GM19452 (cell line): ENCODE data around the gene FHIT.

Experiments
- ATAC-seq: cut with Tn5 transposase; IDR thresholded peaks from one replicate; pipeline ENCODE4 v1.9.1; 2021; ENCODE audit not compliant: unreplicated experiment

Gene FHIT

DNA sequence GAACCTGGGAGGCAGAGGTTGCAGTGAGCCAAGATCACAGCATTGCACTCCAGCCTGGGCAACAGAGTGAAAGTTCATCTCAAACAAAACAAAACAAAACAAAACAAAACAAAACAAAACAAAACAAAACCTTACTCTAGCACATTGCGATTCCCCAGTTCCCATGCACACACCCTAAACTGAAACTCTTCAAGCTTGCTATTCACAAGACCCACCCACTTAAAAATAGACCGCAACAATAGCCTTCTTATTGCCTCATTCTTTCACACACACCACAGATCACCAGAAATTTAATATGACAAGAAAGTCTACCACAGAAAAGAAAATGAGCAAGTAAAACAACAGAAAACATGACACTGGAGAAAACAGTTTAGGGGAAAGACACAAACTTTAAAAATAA is 598.4 kb downstream of the FHIT start:
- no peak for ATAC-seq

DNA sequence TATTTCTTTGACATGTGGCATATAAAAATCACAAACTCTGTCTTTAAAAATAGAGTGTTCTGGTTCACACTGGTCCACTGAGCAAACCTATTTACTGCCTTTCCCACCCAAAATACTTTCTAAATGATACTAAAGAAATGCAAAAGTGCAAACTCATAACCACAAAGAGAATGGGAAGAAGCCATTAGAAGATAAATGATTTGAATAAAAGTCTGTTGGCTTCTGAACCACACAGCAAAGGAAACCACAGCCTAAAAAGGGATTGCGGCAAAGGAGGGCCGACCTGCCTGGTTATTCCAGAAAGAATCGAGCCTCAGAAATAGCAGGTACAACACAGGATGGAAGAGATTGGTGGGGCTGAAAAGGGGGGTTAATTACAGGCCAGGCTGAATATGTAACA is 599.5 kb downstream of the FHIT start:
- no peak for ATAC-seq

- ATAC-seq: no peak
Measured at GRCh38 chr3:60650171-60650570, 601.1 kb downstream of the FHIT start.

DNA sequence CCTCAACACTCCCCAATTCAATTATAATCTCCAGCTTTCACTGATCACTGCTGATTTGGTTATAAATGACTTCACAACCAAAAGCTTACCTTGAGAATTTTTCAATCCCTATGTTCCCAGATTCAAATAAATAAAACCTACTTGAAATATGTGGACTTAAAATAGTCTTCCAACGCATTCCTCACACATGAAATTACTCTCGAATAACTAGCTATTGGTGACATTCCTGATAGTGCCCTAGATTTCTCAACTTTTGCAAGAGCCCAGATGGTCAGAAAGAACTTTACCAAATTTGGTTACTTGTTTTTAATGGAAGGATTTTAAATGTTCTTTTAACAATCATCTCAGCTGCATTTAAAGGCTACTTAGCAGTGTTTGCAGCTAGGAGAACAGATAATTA is 605.5 kb downstream of the FHIT start:
- no peak for ATAC-seq

DNA sequence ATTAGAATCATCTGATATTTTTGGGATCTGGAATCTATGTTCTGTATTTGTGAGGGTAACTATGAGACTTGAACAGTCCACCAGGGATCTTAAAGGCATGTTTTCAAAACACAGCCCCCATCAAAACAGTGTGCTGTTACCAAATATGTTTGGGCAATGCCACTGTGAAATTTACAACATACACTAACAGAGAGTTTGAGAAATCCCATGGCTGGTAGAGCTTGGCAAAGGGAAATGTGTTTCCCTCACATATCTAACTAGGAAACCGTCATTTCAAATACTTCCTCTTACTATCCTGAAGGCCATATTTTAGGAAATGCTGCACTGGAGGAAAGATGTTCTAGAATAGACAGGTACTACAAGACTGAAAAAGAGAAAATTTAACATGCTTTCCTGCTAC is 607.4 kb downstream of the FHIT start:
- no peak for ATAC-seq

- no peak for ATAC-seq
Measured at GRCh38 chr3:60641354-60641753, 609.9 kb downstream of the FHIT start.

DNA sequence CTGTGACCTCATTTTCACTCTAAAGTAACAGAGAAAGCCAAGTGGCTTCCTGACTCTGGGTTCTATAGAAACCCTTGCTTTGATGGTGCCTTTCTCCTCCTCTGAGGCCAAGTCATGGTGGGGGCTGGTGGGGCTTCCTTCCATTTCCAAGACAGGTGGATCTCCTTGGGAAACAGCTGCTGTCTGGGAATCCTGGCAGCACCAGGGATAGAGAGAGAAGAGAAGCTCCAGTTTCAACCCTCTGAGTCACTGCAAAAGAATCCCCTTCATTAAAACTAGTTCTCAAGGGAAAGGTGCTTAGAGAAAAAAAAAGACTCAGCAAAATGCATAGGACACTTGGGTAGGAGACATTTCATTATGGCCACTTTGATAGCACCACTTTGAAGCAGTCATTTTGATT is 614.4 kb downstream of the FHIT start:
- ATAC-seq: no peak

DNA sequence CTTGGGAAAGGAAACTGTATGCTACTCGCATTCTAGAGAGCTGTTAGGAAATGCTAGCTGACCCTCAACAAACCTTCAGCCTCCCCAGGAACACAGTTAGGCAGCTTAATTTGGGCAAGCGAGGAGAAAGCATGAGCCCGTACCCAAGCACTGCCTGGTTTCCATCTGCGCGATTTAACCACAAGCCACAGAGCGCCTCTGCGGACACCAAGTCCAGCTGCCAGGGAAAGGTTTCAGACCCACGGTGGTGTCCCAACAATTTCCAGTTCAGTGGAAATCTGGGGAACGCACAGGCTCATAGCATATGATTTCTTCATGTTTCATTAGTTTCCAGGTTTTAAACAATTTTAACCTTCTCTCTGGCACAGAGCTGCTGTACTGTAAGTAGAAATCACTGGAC is 617.6 kb downstream of the FHIT start:
- ATAC-seq: no peak

DNA sequence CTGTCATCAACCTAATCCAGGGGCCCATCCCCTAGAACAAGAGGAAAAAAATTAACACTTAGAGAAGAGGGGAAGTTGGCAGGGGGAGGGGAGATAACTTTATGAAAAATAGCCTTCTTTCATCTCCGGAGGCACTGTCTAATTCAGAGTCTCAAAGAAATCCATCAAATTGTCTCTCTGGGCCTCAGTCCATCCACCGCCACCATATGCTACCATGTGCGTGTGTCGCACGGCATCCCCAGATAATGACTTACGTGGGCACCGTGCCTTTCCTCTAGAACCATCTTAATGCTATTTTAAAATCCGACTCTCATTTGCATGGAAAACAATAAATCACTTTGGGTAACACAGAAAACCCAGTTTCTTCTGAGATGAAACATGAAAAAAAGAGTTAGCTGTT is 619.7 kb downstream of the FHIT start:
- ATAC-seq: no peak

DNA sequence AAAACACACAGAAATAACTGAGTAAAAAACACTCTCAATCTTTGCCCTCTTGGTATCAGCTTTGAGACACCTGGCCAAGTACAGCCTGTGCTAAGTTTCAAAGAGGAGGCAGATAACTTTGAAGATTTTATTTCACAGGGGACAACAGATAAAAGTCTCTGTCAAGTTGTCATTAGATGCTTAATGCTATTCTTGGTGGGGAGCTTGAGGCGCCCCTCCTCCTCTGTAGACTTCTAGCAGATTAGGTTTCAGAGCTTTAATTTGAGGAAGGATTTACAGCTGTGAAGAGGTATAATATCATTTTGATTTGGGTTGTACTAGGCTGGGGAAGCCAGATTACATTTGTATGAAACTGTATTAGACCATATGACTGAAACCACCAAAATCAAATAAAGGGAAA is 620.3 kb downstream of the FHIT start:
- no peak for ATAC-seq

DNA sequence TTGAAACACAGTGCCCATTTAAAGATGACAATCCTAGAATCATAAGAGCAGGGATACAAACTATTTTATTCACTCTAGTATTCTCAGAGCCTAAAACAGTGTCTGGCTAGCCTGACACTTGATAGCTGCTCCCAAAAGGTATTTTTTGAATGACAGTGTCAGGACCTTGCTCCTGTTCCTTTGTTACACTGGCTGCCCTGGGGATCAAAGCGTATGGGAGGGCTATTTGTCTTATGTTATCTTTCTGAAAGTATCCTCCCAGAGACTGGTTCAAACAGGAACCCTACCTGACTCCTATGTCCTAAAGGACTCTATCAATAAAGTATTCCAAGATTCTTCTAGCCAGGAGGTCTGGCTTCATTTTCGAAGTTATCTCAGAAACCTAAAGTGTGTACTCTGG is 621.4 kb downstream of the FHIT start:
- no peak for ATAC-seq

GRCh38 chr3:60622349-60622748 is 628.9 kb downstream of the FHIT start:
- ATAC-seq: no peak

GRCh38 chr3:60617188-60617587 is 634.1 kb downstream of the FHIT start:
- no peak for ATAC-seq

- no peak for ATAC-seq
Measured at GRCh38 chr3:60613769-60614303, 637.4 kb downstream of the FHIT start.

DNA sequence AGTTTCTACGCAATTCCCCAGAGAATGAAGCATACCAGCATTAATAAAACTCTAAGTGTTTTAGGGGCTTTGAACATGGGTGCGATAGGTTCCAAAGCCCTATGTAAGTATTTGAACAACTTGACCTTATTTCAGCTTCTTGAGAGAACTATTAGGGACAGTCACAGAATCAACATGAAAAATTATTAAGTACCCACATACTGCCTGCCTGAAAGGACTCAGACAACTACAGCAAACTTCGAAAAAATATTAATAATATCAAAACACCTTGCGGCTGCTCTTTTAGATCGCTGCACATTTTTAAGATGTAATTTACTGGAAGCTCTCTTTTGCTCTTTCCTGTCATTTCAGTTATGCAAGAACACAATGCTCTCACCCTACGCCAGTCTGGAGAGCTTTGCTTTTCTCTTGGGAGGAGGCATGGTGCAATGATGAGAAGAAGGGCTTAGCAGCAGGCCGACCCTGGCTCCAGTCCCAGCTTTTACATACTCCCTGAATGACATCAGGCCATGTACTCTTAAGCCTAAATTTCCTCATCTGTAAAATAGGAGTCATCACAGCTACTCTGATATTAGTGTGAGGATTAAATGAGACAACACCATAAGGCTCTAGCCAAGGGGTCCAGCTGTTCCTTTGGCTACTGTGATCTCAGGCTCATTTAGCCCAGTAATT is 640.7 kb downstream of the FHIT start:
- no peak for ATAC-seq

DNA sequence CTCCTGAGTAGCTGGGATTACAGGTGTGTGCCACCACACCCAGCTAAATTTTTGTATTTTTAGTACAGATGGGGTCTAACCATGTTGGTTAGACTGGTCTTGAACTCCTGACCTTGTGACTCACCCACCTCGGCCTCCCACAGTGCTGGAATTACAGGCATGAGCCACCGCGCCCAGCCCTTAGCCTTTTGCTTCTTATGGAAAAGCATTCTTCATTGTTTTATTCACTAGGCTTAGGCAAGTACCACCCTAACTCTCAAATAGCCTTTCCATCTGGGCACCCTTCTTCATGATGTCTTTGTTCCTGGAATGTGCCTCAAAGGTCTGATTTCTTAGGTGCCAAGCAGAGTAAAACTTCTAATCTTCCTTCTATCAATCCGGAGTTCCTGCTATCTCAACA is 641.8 kb downstream of the FHIT start:
- no peak for ATAC-seq

GRCh38 chr3:60603860-60604259 is 647.4 kb downstream of the FHIT start:
- ATAC-seq: no peak

DNA sequence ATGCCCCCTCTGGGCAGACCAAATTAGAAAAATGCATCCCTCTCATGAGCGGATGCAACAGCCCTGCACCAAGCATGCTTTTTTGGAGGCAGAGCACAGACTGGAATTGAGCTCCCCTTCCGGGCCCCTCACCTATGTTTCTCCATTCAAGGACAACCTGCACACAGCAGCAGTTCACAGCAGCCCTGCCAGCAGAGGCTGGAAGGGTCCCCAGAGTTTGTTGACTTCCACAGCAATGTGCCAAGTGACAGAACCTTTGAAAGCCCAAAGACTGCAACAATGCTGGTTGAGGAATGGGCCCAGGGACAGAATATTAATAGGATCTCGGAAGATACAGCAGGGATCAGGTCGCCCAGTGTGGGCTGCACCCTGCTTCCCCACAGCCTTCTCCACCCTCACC is 650.4 kb downstream of the FHIT start:
- no peak for ATAC-seq

GRCh38 chr3:60599586-60599985 is 651.7 kb downstream of the FHIT start:
- no peak for ATAC-seq

- ATAC-seq: no peak
Measured at GRCh38 chr3:60598671-60599070, 652.6 kb downstream of the FHIT start.

GRCh38 chr3:60594025-60594424 is 657.2 kb downstream of the FHIT start:
- no peak for ATAC-seq

DNA sequence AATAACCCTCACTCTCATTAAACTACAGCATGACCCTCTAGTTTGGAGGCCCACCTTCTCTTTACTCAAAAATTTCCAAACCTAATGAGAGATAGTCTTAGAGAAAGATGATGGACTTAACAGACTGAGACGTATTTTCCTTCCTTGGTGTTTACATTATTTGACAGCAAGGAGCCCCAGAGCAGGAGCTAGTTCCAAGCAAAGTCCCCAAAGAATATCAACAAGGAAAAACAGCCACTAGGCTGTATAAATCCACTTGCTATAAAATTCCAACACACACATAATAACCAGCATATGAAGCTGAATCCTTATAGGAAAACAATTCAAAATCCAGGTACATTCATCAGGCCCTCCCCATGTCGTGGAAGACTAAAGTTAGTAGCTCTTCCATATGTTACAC is 660.0 kb downstream of the FHIT start:
- ATAC-seq: no peak

DNA sequence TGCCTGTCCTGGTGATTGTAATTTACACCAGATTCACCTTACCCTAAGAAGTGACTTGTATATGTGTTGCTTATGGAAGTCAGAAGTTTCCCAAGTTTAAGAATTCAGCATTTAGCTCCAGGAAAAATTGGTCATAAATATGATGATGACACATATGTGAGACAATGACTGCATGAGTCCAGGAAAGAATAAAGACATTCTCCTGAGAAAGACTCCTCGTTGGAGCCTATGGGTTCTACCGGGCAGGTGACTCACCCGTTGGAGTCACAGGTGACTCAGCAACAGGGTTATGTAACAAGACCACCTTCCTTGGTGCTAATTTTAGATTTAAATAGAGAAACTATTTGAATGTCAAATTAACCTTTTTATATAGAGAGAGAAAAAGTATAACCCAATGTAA is 662.4 kb downstream of the FHIT start:
- ATAC-seq: no peak
